Loucy (cell line): ENCODE measurements around the gene NAPEPLD.
"Not testable (repeated sequence)": the region's sequence is repeated elsewhere in the genome, so short reads cannot be mapped to it uniquely, and the experiment has no call there.

Experiments
- CTCF ChIP-seq: fragments of 200-600 bp; sonication (generic); conservative IDR thresholded peaks from 2 replicates; pipeline ENCODE4 v1.5.1; 2014; ENCODE audit warnings: mild to moderate bottlenecking, antibody characterized with exemption, low read length
- EZH2phosphoT487 ChIP-seq: fragments of 200-600 bp; IDR thresholded peaks from 2 replicates; pipeline ENCODE4 v1.6.1; 2018; ENCODE audit warnings: antibody characterized with exemption, mild to moderate bottlenecking, moderate library complexity, borderline replicate concordance

GRCh38 chr7:103144754-103145153 lies 4.1 kb downstream of the NAPEPLD start:
- TF ChIP-seq CTCF, EZH2phosphoT487: not testable (repeated sequence)
